ENCODE data around the gene THRA.

Gene THRA

GRCh38 chr17:40067710-40068109 is 4.9 kb downstream of the THRA start:
- DNase-seq: no peak

GRCh38 chr17:40068129-40068581 is 5.4 kb downstream of the THRA start:
- no peak for DNase-seq

GRCh38 chr17:40068584-40068916 is 5.8 kb downstream of the THRA start:
- no peak for DNase-seq

GRCh38 chr17:40068917-40069750 is 6.4 kb downstream of the THRA start:
- peak; percentile 91 for DNase-seq

GRCh38 chr17:40069751-40070708 is 7.3 kb downstream of the THRA start:
- DNase-seq: no peak

GRCh38 chr17:40070709-40071312 is 8.0 kb downstream of the THRA start:
- no peak for DNase-seq

GRCh38 chr17:40071313-40072039 is 8.7 kb downstream of the THRA start:
- no peak for DNase-seq

- DNase-seq: no peak
Observed at GRCh38 chr17:40072040-40072734, 9.4 kb downstream of the THRA start.

- no peak for DNase-seq
Observed at GRCh38 chr17:40072735-40073346, 10.1 kb downstream of the THRA start.

GRCh38 chr17:40073454-40074174 is 10.8 kb downstream of the THRA start:
- DNase-seq: no peak

- no peak for DNase-seq
Observed at GRCh38 chr17:40074175-40074512, 11.4 kb downstream of the THRA start.

- DNase-seq: no peak
Observed at GRCh38 chr17:40074871-40075200, 12.1 kb downstream of the THRA start.

- peak; percentile 87 for DNase-seq
Observed at GRCh38 chr17:40075201-40075941, 12.6 kb downstream of the THRA start.

GRCh38 chr17:40075942-40076498 is 13.3 kb downstream of the THRA start:
- no peak for DNase-seq

GRCh38 chr17:40076591-40076990 is 13.8 kb downstream of the THRA start:
- no peak for DNase-seq

GRCh38 chr17:40079545-40079944 is 16.8 kb downstream of the THRA start:
- no peak for DNase-seq

GRCh38 chr17:40084477-40084876 is 21.7 kb downstream of the THRA start:
- DNase-seq: no peak

- peak; percentile 86 for DNase-seq
Observed at GRCh38 chr17:40086150-40087044, 23.6 kb downstream of the THRA start.
